HG03354 (cell line): ENCODE data around the gene PLCB1.

ENCODE experiments used
- ATAC-seq: cut with Tn5 transposase; IDR thresholded peaks from one replicate; pipeline ENCODE4 v1.9.1; 2021; ENCODE audit warnings: mild to moderate bottlenecking; ENCODE audit not compliant: unreplicated experiment, poor library complexity, severe bottlenecking

The PLCB1 gene

DNA sequence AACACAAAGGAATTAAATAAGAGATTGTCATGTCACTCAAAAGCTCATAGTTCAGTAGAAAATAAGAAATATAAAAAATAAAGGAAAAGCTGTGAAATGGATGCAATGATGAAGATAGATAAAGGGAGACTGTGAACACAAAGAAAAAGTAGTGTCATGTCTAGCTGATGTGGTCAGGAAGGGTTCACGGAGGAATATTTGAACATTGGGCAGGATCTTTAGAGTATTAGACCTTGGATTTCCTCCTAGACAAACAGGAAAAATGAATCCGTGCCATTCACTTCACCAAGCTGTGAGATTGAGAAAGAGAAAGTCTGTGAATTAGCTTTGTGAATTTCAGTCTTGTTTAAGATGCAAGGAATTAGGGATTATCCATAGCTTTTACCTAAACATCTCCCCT, 522.4 kb downstream of the PLCB1 start:
- ATAC-seq: no peak

DNA sequence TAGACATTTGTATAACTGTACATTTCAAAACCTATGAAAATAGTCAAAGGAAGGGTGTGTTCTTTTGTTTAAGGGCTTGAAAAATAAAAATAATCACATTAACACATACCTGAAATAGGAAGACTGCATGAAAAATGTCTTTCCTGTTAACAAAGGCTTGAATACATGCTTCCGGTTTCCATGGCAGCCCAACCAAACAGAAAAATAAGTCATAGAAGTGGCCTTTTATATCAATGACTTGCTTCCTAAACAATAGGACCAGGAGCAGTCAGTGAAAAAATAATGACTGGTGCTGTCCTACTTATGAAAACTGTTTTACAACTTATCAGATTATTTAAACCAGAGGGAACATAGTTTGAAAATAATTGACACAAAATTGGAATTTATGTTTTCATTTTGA, 524.3 kb downstream of the PLCB1 start:
- no peak for ATAC-seq

DNA sequence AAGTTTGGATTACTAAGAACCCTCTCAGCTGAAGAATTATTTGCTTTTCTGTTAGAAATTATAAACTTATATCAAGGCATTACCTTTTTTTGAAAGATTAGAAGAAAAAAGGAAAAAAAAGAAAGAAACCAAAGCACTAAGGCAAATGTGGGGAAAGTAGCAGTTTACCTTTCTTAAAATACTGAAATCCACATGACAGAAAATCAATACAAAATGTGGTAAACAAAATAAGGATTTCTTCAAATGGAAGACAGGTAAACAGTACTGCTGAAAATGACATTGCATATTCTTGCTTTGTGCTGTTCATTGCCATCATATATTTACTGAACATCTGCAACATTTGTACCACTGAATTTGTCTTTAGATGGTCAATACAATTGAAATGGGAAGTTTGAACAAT, 525.6 kb downstream of the PLCB1 start:
- ATAC-seq: no peak

DNA sequence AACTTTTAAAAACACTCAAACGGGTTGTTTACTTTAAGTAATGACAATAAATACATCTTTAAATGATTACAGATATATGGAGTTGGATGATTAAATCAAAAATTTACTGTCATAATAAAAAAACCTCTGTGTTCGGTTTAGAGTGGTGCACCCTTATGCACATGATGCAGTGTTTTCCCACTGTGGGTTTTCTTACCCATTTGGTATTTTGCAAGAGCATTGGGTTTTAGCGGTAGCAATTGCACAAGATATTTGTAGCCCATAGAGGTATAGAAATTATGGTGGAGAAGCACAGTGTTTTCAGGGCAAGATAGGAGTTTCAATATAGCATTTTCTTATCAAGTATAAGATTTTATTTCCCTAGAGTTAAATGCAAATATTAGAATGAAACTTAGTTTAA, 526.0 kb downstream of the PLCB1 start:
- ATAC-seq: no peak

DNA sequence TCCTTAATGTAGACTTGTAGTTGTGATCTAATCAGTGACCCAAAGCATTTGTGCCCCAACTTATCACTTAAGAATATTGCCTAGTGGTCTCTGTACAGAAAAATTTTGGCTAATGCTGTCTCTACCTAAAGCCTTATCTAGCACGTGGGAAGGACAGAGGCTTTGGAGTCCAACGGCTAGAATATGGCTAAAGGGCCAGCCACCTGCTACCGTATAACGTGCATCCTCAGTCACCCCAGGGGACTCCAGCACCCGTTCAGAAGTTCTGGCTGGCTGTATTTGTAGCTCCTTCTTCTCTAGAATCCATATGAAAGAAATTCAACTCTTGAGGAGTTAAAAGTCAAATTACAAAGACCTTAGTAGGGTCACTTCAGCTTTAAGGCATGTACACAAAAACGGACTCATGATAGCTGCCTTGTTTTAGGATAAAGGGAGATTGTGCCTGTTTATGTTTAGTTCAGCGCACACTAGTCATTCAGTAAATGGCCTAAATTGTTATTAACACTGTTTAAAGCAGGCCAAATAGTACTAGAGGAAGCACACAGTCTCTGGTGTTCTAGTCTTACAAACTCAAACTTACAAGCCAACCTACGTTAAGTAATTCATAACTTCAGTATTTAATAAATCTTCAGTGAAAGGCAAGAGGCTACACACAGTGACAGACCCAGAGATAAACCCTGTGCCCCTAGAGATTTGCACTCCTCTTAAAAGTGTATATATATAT, 529.3 kb downstream of the PLCB1 start:
- no peak for ATAC-seq

DNA sequence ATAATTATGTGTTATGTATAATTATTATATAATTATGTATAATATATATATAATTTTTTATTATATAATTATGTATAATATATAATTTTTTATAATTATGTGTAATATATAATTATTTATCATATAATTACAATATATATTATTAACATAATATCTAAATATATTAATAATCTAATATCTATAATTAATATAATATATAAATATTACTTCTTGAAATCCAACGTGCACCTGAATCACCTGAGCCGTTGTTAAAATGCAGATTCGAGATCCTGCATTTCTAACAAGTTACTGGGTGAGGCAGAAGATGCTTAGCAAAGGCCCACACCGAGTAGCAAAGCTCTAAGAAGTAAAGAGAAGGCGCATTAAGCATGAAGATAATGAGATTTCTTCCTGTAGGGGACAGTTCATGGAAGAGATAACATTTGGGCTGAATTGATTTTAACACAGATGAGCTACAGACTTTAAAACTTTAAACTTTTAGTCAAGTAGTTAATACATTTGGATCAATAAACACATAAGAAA, 530.4 kb downstream of the PLCB1 start:
- no peak for ATAC-seq

DNA sequence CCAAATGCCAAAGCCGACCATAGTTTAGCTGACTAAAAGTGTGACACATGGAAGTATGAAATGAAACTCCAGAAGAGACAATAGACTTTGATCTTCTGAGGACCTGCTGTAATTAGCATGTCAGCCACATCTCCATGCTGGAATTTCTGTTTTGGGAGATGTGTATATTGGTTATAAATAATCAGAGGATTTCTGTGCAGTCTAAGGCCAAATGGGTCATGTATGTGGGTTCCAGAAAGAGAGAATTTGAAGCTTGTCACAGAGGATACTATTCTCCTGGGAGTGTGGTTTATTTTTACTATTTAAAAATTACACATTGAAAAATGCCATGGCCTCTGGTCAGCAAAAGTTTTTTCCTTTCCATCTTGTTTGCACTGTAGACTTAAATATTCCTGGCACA, 531.4 kb downstream of the PLCB1 start:
- ATAC-seq: no peak

DNA sequence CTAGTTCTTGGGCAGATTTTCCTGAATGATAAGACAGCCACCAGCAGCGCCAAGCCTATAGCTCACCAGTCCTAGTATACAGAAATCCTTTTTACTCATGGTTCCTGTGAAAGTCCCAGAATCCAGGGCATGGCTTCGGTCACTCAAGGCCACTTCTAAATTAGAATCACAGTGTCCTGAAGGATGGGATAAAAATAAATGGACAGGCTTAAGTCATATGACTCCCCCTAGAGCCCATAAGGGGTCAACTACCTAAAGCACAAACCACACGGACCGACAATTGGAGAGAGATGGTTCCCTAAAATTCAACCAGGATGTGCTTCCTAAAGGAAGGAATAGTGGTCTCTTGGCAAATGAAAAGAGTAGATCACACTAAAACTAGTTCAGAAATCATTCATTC, 532.7 kb downstream of the PLCB1 start:
- no peak for ATAC-seq

DNA sequence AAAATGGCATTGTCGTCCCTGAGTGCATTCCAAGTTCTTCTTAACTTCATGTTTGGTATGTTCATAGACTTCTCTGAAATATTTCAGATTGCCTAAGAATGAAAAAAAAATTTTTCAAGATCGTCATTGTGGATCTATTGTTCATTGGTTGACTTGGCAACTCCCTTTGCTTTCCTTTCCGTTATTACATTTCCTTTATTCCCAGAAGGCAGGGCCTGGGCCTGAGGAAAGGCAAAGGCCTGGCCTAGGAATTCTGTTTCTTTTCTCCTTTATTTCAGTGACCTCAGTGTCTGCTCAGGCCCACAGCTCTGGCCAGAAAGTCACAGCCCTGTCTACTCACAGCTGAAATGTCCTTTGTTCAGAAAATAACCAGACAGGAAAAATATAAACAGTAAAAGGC, 535.2 kb downstream of the PLCB1 start:
- no peak for ATAC-seq

DNA sequence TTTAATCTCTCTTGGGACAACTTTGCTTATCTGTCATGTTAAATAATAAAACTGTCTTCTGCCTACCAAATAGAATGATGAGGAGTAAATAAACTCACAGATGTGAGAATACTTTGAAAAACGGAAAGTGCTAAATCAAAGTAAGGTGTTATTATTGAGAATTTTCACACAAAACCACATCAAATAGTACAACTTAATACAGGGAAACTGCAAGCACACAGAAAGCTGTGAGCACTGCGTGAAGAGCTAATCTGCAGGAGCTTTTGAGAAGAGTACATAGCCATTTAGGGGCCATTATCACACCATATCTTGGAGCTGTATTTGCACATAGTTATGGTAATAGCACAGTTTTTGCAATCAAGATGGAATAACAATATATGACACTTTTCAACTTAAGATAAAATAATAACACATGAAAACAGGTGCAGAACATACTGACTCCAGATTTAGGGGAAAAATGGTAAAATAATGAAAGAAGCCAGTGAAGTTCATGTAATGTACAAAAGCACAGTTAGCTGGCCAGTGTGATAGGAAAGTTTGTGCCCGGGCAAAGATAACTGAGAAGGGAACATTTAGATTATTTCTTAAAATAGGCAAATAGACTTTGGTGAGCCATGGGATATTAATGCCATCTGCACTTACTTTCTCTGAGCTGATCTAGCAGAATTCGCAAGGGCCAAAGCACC, 538.3 kb downstream of the PLCB1 start:
- no peak for ATAC-seq

DNA sequence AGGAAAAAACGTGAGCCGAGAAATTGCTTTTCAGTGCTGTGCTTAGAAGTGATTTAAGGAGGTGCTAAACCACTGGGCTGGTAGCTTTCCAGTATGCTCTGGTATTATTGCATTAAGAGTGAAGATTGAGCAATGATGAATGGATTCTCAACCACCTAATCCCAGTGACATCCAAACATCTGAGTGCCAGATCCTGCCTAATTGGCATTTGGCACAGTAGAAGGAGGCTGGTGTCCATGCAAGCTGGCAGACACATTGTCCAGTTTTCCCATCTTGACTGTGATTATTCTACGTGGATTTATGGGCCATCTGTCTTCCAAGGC, 538.8 kb downstream of the PLCB1 start:
- ATAC-seq: no peak

DNA sequence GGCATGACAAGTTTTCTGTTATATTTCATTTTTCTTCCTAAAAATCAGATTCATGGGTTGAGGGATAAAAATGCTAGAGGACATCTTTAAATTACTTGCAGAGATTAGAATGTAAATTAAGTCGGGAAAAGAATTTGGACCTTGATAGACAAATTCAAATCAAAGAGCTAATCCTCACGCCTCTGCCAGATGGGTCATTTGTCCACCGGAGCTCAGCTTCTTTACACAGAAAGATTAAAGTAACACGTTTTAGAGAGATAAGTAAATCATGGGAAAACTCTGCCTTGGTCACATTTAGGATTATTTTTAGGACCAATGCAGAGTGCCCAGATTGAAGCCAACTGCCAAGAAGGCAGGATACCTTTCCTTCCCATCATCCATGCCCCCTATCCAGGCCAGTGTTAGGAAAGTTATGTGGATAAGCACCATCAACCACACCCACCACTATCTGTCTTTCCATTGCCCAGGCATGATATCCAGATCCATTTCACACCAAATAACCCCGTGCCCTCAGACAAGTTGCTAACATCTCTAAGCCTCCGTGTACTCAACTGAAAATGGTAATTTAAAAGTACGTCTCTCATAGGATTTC, 539.4 kb downstream of the PLCB1 start:
- ATAC-seq: no peak

DNA sequence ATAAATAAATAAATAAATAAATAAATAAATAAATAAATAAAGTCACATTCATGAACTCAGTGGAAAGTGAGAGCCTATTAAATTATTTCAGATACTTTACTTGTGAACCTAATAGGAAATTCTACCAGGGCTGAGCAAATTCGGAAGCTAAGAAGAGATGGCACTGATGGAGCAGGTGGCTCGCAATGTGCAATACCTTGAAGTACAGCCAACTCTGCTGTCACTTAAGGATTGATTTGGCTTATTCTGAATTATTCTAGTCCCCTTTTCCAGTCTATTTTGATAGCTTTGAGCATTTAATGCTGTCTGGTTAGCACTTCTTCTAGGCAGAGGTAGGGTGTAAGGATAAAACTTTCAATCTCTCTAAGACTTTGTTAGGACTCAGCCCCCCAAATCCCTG, 541.0 kb downstream of the PLCB1 start:
- ATAC-seq: no peak

DNA sequence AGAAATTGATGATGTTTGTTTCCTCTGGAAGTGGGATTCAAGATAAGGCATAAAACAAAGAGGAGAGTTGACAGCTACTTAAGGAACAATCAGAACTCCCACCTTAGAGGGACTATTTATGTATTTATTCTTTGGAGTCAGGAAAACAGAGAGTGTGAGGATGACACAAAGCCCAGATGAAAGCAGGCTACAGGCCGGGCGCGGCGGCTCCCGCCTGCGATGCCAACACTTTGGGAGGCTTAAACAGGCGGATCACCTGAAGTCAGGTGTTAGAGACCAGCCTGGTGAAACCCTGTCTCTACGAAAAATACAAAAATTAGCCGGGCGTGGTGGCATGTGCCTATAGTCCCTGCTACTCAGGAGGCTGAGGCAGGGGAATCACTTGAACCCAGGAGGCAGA, 543.8 kb downstream of the PLCB1 start:
- no peak for ATAC-seq

DNA sequence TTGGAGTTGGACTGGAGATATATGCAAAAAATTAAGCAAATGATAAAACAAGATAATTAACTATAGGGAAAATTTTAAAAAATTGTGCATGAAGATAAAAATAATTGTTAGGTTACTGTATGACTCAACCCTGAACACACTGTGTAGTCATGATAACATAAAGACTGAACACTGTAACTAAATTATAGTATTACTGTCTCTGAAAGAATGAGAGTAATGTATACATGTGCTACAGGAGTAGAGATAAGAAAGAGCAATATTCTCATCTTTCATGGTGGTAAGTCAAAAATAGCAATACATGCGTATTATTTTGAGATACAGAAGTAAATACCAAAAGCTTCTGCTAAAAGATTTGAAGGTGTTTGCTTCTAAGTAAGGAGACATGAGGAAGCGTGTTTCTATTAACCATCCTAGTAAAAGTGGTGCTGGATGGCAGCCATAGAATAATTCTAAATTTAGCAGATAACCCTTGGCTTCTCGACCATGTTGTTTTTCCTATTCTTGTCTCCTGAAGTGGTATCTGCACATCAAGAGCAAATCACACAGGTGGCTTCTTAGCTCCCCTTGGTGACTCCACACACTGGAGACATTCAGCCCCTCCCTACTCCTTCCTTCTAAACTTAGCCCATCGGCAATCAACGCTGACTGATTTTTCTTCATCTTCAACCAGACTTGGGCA, 546.2 kb downstream of the PLCB1 start:
- no peak for ATAC-seq

DNA sequence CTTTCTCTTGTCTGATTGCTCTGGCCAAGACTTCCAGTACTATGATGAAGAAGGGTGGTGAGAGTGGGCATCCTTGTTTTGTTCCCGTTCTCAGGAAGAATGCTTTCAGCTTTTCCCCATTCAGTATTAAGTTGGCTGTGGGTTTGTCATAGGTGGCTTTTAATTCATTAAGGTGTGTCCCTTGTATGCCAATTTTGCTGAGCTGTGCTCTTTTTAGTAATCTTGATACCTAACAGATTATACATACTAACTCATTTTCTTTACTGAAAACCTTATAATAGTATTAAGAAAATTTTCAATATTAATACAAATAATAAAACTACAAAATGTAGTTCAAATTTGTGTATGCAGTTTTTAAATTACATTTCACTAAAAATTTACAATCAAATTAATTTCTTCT, 557.3 kb downstream of the PLCB1 start:
- ATAC-seq: no peak

DNA sequence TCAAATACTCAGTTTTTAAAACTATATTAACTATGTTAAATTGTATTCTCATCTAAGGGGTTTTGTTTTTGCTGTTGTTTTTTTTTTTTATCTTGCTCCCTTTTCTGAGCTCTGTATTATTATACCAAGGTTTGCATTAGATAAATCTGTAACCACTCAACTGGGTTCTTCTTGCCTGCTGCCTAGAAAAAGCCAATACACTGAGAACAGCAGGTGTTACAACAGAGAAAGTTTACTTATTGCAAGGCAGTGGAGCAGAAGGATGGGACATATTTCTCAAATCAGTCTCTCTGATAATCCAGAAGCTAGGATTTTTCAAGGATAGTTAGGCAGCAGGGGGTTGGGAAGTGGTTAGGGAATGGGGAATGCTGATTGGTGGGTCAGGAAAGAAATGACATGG, 558.0 kb downstream of the PLCB1 start:
- ATAC-seq: no peak

DNA sequence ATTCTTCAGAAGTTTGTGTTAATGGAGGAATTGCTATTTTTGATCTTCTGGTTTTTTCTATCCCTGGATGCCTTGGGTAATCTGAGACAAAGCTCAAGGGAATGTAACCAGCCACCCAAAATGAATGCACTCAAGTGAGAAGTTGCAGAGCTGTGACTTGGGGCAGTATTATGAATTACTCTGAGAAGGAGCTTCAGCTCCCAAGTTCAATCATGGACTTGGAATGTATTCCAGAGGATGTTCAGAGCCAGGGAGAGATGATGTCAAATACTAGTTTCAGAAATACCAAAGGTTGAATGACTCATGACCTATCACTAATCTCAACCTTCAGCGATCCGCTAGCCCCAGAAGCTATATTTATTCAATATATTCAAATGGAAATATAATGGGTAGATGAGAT, 561.6 kb downstream of the PLCB1 start:
- ATAC-seq: no peak

DNA sequence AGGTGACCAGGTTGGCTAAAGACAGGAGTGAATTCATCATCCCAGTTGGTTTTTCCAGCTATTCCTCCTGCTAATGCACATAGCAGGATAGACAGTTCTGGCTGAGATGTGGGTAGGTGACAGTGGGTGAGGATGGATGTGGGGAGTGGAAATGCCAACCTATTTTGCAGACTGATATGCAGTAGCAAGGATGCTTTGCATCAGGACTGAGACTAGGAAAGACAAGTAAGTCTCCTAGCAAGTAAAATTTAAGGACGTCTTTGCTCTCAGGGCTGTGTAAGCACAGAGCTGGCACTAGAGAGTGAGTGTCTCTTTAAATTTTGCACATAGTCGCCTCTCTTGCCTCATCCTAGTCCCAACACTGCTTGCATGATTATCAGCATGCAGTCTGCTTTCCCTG, 568.7 kb downstream of the PLCB1 start:
- no peak for ATAC-seq

DNA sequence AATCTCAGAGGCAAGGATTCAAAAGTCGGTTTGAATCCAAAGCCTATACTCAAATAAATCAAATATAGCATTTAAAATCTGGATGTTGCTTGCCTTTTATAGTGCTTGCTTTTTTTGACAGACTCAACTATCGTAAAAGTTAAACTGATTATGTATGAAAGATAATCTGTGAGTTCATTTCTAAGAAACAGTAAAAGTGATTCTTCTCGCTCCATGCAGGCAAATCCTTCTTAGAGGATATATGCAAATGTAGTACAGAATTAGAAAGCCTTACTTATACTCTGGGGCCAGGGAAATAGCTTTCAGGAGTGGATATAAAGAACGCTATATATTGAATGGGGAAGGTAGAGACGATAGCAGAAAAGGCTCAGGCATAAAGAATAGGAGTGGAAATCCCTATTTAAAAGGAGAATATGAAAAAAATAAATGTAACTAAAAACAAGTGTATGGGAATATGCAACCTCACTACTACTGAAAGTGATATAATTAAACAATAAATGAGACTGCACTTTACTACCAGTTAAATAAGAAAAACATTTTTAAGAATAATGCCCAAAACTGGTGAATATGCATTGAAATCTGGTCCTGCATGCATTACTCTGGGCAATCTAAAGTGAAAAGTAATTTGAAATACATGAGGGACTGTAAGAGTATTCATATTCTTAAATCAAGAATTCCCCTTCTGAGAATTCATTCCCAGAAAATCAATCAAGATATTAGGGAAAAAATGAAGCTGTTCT, 575.1 kb downstream of the PLCB1 start:
- no peak for ATAC-seq
